EL (cell line): ENCODE data around the gene PI4KB.
"Not testable (repeated sequence)": the region's sequence is repeated elsewhere in the genome, so short reads cannot be mapped to it uniquely, and the experiment has no call there.

Source experiments
- DNase-seq: peaks from one replicate; pipeline ENCODE4 v3.0.0-alpha.2; 2016

The PI4KB gene

DNA sequence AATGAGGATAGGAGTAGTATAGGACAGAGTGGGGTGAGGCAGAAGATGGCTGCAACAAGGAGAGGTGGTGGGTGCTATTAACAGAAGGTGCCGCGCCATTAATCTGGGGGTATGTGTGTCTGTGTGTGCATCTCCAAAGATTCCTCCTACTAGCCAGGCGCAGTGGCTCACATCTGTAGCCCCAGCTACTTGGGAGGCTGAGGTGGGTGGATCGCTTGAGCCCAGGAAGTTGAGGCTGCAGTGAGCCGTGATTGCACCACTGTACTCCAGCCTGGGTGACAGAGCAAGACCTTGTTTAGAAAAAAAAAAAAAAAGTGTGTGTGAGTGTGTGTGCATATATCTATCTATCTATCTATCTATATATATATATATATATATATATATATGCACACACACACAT is 51.9 kb downstream of the PI4KB start:
- not testable (repeated sequence) for DNase-seq

DNA sequence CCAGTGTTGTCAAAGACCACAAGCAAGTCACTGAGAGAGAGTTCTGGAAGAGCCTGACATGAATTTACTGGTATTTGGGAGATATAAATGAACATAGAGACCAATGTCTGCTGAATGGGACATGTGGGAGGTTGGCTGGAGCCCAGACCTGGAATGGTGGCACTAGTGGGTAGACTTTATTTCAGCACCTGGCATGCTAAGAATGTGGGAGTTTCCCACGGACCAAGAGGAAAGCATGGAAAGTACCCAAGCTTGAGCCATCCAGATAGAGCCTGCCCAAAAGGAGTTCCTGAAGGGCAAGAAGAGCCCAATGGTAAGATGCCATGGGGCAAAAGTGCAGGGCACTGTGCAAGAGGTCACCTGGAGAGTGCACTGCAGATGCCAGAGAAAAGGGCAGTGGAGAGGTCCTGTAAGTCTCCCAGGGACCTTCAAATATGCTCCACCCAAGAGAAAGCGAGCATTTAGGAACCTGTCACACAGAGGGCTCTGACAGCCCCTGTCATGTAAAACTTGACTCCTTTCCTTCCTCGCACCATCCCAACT is 53.2 kb downstream of the PI4KB start:
- no peak for DNase-seq

DNA sequence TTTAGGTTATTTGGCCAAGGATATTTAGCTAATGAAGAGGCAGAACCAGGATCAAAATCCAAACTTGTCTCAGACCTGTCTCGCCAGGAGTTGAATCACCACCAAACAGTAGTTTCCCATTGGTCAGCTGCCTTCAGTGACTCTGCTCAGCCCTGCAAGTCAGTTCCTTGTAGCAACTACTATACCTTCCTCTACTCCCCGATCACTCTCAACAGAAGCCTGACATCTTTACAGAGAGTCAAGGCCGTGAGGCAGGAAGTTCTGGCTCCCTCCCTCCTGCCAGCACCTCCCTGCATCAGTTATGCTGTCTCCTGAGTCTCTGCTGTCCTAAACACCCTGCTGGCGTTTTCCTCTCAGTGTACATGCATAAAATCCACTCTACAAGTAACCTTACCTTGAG is 59.5 kb downstream of the PI4KB start:
- DNase-seq = no peak

DNA sequence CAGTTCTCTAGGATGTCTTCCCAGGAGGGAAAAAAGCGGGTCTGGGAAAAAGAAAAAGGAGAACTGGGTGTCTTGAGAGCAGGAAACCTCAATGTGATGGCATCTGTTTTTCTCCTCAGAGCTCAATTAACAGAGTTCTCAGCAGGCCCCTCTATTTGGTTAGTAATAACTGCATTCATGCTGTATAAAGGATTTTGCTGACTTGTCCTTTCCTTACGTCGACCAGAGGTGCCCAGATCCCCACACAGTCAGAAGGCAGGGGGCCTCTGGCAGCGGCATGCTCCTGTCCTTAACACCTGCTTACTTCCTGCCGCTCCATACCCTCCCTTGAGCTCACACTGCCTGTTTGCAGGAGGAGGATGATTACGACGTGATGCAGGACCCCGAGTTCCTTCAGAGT is 60.4 kb downstream of the PI4KB start:
- DNase-seq = no peak

DNA sequence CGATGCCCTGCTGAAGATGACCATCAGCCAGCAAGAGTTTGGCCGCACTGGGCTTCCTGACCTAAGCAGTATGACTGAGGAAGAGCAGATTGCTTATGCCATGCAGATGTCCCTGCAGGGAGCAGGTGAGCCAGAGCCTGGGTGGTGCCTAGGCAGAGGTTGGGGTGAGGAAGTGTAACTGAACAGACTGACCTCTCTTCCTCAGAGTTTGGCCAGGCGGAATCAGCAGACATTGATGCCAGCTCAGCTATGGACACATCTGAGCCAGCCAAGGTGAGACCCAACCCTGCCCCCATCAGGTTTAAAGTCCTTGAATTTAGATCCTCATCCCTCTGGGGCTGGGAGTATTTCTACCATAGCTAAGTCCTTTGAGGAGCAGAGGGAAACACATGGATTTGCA is 60.9 kb downstream of the PI4KB start:
- DNase-seq = no peak

DNA sequence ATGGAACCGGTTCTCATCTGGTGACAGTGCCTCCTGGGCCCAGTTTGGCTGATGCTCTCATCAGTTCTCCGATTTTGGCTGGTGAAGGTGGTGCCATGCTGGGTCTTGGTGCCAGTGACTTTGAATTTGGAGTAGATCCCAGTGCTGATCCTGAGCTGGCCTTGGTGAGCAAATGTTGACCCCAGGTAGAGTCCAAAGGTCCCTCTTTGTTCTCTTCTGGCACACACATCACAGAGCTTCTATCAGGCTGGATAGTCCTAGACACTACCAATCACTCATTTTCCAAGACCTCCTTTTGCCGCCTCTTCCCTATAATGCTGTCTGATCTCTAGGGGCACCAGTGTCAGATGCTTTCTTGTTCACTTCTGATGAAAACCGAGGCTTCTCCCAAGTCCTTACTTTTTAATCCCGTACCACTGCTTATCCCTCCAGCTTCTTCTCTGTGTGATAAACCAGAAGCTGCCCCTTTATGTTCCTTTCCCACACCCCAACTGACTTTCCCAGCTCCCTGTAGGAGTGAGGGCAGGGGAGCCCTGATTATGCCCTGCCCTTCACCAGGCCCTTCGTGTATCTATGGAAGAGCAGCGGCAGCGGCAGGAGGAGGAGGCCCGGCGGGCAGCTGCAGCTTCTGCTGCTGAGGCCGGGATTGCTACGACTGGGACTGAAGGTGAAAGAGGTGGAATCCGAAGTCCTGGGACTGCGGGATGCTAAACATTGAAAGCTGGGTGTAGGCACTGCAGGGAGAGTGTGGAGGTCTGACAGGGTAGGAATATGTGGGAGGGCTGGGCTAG is 61.6 kb downstream of the PI4KB start:
- DNase-seq = no peak

DNA sequence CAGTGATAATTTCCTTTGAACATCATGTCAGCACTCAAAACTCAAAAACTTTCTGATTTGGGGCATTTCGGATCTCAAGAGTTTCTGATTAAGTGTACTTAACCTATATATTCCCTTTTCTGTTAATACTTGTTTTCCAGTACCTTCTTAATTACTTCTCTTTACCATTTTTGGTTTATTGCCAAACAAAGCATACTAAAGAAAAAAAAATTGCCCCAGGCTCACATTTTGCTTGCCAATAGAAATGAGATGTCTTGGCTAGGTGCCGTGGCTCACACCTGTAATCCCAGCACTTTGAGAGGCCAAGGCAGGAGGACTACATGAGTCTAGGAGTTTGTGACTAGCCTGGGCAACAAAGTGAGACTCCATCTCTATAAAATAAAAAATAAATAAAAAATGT is 67.9 kb downstream of the PI4KB start:
- no peak for DNase-seq

DNA sequence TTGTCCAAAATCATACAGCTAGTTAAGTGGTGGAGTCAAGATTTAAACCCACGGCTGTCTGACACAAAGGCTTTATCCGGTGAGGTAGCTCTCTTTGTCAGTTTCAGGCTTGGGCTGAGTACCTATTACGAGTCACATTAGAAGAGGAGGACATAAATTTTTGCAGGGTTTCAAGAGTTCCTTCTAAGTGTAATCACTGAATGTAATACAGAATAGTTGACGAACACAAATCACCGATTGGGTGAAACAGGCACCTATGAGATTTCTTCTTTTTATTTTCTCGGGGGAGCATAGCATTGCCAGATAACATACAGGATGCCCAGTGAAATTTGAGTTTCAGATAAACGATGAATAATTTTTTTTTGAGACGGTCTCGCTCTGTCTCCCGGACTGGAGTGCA is 71.8 kb downstream of the PI4KB start:
- no peak for DNase-seq

DNA sequence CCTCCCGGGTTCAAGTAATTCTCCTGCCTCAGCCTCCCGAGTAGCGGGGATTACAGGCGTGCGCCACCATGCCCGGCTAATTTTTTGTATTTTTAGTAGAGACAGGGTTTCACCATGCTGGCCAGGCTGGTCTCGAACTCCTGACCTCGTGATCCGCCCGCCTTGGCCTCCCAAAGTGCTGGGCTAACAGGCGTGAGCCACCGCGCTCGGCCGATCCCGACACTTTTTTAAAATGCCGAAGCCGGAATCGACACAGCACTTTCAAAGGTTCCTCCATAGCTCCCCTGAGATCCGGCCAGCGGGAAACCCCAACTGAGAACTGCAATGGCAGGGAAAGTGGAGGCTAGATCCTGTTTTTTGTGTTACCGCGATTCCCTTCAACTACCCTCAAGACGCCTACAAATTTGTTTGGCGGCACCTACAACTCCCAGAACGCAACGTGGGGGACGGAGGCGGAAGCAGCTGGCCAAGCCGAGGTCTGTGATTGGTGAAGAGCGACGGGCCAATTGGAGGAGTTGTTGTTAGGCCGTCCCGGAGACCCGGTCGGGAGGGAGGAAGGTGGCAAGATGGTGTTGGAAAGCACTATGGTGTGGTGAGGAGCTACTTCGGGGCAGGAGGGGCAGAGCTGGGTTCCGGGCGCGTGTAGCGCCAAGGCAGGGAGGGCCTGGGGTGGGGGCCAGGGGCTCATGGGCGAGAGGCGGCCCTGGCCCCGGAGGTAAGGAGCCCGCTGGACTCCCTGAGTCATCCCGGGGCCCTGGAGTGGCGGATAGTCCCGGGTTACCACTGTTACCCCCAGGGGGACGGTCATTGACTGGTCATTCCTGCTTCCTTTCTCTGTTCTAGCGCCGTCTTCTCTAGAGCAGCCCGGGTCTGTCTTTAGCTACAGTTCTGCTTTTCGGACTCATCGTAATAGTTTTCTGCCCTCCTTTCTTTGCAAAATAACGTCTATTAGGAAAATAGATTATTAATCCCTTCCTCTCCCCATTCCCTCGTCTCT is 72.7 kb downstream of the PI4KB start, which contains the start of gene PSMD4:
Gene PSMD4 (plus strand): TSS at position 518 of the 997 bp plus-strand sequence. CDS start 49 bp downstream, at position 567.
- DNase-seq = peak; percentile 97

DNA sequence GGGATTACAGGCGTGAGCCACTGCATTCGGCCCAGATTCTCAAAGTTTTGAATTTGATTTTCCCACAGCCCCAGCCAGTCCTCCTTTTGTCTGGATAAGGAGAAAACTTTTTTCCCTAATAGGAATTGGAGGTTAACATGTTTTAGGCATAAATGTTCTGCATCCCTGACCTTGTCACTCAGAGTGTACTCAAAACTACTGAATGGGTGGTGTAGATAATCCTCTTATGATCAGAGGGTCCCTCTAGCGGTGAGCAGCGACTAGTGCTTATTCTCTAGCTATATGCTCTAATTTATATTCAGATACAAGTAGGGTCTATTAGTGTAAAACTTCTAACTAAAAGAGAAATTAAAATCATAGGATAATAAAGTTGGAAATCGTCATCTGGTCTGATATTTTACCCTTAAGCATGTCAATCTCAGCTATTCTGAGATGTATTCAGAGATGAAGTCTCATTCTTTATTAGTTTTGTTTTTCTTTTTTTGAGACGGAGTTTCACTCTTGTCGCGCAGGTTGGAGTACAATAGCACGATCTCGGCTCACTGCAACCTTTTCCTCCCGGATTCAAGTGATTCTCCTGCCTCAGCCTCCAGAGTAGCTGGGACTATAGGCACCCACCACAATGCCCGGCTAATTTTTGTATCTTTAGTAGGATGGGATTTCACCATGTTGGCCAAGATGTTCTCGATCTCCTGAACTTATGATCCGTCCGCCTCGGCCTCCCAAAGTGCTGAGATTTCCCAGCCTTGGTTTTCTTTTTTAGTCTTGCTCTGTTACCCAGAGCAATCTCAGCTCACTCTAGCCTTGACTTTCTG is 75.4 kb downstream of the PI4KB start:
- peak; percentile 77 for DNase-seq

DNA sequence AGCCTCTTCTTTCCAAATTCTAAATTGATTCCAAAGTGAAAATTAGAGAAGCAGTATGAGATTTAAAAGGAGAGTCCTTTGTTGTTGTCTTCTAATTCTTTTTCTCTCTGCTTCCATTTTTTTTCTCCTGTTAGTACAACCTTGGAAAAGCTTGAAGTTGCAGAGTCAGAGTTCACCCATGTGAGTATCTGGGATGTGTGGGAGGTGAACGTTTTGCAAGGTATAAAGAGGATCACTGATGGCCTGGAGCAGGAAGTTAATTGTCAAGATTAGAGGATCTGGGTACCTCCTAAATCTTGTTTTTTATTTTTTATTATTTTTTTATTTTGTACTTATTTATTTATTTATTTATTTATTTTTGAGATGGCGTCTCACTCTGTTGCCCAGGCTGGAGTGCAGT is 80.4 kb downstream of the PI4KB start:
- no peak for DNase-seq

DNA sequence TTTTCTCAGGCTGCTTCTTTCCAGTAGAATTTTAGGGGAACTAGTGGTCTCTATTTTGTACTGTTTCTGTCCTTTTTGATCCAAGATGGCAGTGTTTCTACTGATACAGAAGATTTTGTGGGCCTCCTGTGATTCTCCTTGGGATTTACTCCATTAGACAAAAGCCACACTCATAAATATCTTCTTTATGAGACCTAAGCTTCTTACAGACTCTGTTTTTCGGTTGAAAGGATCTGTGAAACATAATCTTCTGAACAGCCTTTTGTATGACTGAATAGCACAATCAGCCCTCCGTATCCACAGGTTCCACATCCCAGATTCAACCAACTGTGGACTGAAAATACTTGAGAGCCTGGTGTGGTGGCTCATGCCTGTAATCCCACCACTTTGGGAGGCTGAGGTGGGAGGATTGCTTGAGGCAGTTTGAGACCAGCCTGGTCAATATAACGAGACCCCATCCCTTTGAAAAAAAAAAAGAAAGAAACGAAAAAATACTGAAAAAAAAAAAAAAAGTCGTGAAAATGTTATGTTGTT is 83.5 kb downstream of the PI4KB start:
- DNase-seq = no peak

DNA sequence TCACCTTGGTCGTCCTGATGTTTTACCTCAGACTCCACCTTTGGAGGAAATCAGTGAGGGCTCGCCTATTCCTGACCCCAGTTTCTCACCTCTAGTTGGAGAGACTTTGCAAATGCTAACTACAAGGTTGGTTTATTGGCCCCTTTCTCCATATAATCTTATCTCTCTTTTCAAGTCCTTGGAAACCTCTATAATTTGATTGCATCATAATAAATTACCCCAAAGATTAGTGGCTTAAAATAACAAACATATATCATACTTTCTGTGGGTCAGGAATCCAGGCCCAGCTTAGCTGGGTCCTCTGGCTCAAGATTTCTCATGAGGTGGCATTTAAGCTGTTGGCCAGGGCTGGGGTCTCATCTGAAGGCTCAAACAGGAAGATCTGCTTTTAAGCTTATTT is 84.8 kb downstream of the PI4KB start:
- no peak for DNase-seq
